ENCODE data around the gene NFATC2IP.
"Not testable (repeated sequence)": the region's sequence is repeated elsewhere in the genome, so short reads cannot be mapped to it uniquely, and the experiment has no call there.

The NFATC2IP gene

DNA sequence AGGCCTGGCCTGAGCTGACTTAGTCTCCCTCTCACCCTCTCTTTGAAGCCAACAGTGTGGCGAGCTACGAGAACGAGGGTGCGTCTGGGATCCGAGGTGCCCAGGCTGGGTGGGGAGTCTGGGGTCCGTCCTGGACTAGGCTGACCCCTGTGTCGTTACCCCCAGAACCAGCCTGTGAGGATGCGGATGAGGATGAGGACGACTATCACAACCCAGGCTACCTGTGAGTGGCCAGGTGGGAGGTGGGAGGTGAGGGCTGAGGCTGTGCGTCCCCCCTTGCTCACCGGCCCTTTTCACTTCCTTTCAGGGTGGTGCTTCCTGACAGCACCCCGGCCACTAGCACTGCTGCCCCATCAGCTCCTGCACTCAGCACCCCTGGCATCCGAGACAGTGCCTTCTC, 35.8 kb downstream of the NFATC2IP start:
- no peaks in the 10 kb centered on the region for H3K27me3 ChIP-seq (ENCODE audit: control insufficient read depth, insufficient read depth, low read length)
- H3K4me3 ChIP-seq (ENCODE audit: low read length) = no peak overlapping the region
- H3K9ac ChIP-seq (ENCODE audit: low read length) = no peak overlapping the region
- no peak overlapping the region for H3K27ac ChIP-seq (ENCODE audit: low read length)
- peaks cover 12% of the 10 kb centered on the region for H3K36me3 ChIP-seq (ENCODE audit: control insufficient read depth, low read depth, low read length)
- no peaks in the 10 kb centered on the region for H3K9me3 ChIP-seq (ENCODE audit: control insufficient read depth, low read depth, low read length)
- H3K4me1 ChIP-seq (ENCODE audit: control insufficient read depth, low read depth, low read length) = no peaks in the 10 kb centered on the region

DNA sequence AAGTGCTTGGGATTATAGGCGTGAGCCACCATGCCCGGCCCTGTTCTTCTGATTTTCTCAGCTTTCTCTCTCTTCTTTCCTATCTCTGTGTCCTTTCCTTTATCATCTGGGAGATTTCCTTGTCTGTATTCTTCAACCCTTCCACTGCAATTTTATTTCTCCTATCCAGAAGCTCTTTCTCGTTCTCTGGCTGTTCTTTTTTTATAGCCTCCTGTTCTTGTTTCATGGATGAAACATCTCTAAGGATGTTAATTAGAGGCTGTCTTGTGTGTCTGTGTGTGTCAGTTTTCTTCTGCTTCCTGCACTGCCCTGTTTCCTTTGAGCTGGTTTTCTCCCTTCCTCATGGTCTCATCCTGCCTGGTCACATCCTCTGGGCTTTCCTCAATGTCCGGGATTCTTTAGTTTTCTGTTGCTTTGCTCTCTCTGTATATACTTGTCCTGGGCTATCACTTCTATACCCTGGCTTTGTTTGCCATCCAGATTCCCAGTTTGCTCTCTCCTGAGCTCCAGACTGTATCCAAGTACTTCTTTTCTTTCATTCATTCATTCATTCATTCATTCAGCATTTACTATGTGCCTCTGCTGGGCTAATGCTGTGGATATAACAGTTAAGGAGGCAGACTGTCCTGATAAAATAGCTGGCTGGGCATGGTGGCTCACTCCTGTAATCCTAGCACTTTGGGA, 36.6 kb downstream of the NFATC2IP start:
- H3K36me3 ChIP-seq (ENCODE audit: control insufficient read depth, low read depth, low read length) = peaks cover 12% of the 10 kb centered on the region
- H3K4me3 ChIP-seq (ENCODE audit: low read length) = no peak overlapping the region
- H3K4me1 ChIP-seq (ENCODE audit: control insufficient read depth, low read depth, low read length) = no peaks in the 10 kb centered on the region
- no peaks in the 10 kb centered on the region for H3K9me3 ChIP-seq (ENCODE audit: control insufficient read depth, low read depth, low read length)
- H3K27ac ChIP-seq (ENCODE audit: low read length) = no peak overlapping the region
- H3K27me3 ChIP-seq (ENCODE audit: control insufficient read depth, insufficient read depth, low read length) = no peaks in the 10 kb centered on the region
- no peak overlapping the region for H3K9ac ChIP-seq (ENCODE audit: low read length)

DNA sequence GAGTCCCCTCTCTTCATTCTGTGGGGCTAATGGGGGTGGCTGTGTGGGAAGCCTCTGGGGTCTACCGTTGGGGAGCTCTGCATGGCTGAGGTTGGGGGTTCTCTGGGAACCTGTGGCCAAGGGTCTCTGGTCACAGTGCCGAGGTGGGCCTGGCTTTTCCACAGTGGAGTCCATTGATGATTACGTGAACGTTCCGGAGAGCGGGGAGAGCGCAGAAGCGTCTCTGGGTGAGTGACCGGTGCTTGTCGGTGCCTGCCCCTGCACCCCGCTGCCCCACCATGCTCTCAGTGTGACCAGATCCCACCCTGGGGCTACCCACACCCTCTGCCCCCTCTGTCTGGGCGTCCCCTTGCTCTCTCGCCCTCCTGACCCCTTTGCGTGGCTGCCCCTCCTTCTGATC, 38.6 kb downstream of the NFATC2IP start:
- no peaks in the 10 kb centered on the region for H3K9me3 ChIP-seq (ENCODE audit: control insufficient read depth, low read depth, low read length)
- H3K4me3 ChIP-seq (ENCODE audit: low read length) = no peak overlapping the region
- no peaks in the 10 kb centered on the region for H3K4me1 ChIP-seq (ENCODE audit: control insufficient read depth, low read depth, low read length)
- no peak overlapping the region for H3K9ac ChIP-seq (ENCODE audit: low read length)
- H3K27me3 ChIP-seq (ENCODE audit: control insufficient read depth, insufficient read depth, low read length) = no peaks in the 10 kb centered on the region
- no peak overlapping the region for H3K27ac ChIP-seq (ENCODE audit: low read length)
- H3K36me3 ChIP-seq (ENCODE audit: control insufficient read depth, low read depth, low read length) = peaks cover 5% of the 10 kb centered on the region

DNA sequence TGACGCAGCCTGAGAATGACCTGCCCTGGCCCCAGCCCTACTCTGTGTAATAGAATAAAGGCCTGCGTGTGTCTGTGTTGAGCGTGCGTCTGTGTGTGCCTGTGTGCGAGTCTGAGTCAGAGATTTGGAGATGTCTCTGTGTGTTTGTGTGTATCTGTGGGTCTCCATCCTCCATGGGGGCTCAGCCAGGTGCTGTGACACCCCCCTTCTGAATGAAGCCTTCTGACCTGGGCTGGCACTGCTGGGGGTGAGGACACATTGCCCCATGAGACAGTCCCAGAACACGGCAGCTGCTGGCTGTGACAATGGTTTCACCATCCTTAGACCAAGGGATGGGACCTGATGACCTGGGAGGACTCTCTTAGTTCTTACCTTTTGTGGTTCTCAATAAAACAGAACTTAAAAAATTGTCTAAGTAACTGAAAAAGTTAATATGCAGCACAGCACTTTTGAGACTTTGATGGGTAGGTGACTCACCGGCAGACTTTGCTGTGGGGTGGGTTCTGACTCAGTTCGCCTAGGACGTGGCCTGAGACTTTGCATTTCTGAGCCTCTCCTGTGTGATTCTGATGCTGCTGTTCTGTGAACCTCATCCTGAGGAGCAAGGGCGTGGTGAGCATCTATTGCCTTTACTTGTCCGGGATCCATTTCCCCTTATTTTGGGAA, 39.8 kb downstream of the NFATC2IP start:
- Histone ChIP-seq H3K4me3 (ENCODE audit: low read length) (no peak overlapping the region), H3K27ac (ENCODE audit: low read length) (no peak overlapping the region), H3K9me3 (ENCODE audit: control insufficient read depth, low read depth, low read length) (no peaks in the 10 kb centered on the region), H3K36me3 (ENCODE audit: control insufficient read depth, low read depth, low read length) (peaks cover 5% of the 10 kb centered on the region), H3K4me1 (ENCODE audit: control insufficient read depth, low read depth, low read length) (no peaks in the 10 kb centered on the region), H3K9ac (ENCODE audit: low read length) (no peak overlapping the region), H3K27me3 (ENCODE audit: control insufficient read depth, insufficient read depth, low read length) (no peaks in the 10 kb centered on the region)

DNA sequence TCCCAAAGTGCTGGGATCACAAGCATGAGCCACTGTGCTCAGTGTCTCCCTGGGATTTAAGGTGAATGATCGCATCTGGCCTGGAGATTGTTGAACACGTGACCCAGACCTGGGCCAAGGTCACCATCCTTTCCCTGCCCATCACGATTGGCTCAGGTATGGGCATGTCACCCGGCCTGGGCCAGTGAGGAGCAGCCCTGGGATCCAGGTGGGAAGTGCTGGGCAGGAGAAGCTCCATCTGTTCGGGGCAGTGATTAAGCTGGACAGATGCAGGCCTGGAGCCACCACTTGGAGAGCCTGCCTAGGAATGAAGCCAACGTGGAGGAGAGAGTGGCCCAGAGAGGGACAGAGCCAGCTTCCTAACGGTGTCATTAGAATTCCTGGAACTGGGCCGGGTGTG, 41.0 kb downstream of the NFATC2IP start:
- H3K4me1 ChIP-seq (ENCODE audit: control insufficient read depth, low read depth, low read length) = no peaks in the 10 kb centered on the region
- no peak overlapping the region for H3K4me3 ChIP-seq (ENCODE audit: low read length)
- no peak overlapping the region for H3K27ac ChIP-seq (ENCODE audit: low read length)
- no peak overlapping the region for H3K9ac ChIP-seq (ENCODE audit: low read length)
- no peaks in the 10 kb centered on the region for H3K9me3 ChIP-seq (ENCODE audit: control insufficient read depth, low read depth, low read length)
- no peaks in the 10 kb centered on the region for H3K27me3 ChIP-seq (ENCODE audit: control insufficient read depth, insufficient read depth, low read length)
- H3K36me3 ChIP-seq (ENCODE audit: control insufficient read depth, low read depth, low read length) = peaks cover 5% of the 10 kb centered on the region

DNA sequence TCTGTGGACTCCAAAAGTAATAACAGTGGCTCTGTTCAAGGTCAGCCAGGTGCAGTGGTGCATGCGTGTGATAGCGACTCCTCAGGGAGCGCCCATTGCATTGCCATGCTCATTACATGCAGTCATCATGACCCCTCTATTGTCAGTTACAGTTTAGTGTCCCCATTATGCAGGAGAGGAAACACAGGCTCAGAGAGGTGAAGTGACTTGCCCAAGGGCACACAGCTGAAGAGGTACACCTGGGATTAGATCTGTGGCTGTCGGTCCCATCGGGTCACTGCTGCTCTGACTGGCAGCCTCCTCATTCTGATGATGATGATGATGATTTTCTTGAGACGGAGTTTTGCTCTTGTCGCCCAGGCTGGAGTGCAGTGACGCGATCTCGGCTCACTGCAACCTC, 41.8 kb downstream of the NFATC2IP start:
- Histone ChIP-seq H3K36me3 (ENCODE audit: control insufficient read depth, low read depth, low read length) (no peaks in the 10 kb centered on the region), H3K9ac (ENCODE audit: low read length) (no peak overlapping the region), H3K27me3 (ENCODE audit: control insufficient read depth, insufficient read depth, low read length) (no peaks in the 10 kb centered on the region), H3K9me3 (ENCODE audit: control insufficient read depth, low read depth, low read length) (no peaks in the 10 kb centered on the region), H3K27ac (ENCODE audit: low read length) (no peak overlapping the region), H3K4me3 (ENCODE audit: low read length) (no peak overlapping the region), H3K4me1 (ENCODE audit: control insufficient read depth, low read depth, low read length) (no peaks in the 10 kb centered on the region)

DNA sequence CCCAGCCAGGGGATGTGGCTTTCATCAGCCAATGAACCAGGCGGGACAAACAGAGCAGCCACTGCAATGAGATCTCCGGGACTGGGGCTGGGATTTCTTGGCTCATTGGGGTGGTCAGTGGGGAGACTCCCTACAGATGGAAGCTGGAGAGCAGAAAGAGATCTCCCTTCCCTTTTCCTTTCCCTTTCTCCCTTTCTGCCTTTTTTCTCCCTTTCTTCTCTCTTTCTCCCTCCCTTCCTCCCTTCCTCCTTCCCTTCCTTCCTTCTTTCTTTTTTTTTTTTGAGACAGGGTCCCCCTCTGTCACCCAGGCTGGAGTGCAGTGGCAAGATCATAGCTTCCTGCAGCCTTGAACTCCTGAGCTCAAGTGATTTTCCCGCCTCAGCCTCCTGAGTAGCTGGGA, 48.1 kb downstream of the NFATC2IP start:
- H3K4me1 ChIP-seq (ENCODE audit: control insufficient read depth, low read depth, low read length) = no peaks in the 10 kb centered on the region

DNA sequence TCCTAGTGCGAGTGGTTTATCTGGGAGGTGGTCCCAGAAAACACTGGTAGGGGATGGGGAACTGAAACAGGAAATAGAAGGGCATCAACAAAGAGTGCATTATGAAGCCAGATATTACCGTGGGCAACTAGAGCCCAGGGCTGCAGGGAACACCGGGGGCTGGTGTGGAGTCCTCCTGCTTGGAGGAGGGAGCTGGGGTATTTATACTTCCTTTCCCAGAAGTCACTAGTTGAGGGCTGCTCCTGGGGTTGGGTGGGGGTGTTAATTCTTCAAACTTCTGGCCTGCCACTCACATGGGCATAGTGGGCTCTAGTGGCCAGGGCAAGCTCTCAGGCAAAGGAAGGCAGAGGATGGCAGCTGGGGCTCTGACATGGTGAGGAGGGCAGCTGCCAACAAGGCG, 48.8 kb downstream of the NFATC2IP start:
- Histone ChIP-seq H3K27ac (ENCODE audit: low read length) (no peak overlapping the region), H3K36me3 (ENCODE audit: control insufficient read depth, low read depth, low read length) (no peaks in the 10 kb centered on the region), H3K9me3 (ENCODE audit: control insufficient read depth, low read depth, low read length) (no peaks in the 10 kb centered on the region), H3K4me1 (ENCODE audit: control insufficient read depth, low read depth, low read length) (no peaks in the 10 kb centered on the region), H3K9ac (ENCODE audit: low read length) (no peak overlapping the region), H3K27me3 (ENCODE audit: control insufficient read depth, insufficient read depth, low read length) (no peaks in the 10 kb centered on the region), H3K4me3 (ENCODE audit: low read length) (no peak overlapping the region)

More for the DNA sequence above, 48.1 kb downstream of the NFATC2IP start:
- Histone ChIP-seq H3K27ac (ENCODE audit: low read length) (no peak overlapping the region), H3K36me3 (ENCODE audit: control insufficient read depth, low read depth, low read length) (no peaks in the 10 kb centered on the region), H3K9ac (ENCODE audit: low read length) (no peak overlapping the region), H3K9me3 (ENCODE audit: control insufficient read depth, low read depth, low read length) (no peaks in the 10 kb centered on the region), H3K27me3 (ENCODE audit: control insufficient read depth, insufficient read depth, low read length) (no peaks in the 10 kb centered on the region), H3K4me3 (ENCODE audit: low read length) (no peak overlapping the region)

DNA sequence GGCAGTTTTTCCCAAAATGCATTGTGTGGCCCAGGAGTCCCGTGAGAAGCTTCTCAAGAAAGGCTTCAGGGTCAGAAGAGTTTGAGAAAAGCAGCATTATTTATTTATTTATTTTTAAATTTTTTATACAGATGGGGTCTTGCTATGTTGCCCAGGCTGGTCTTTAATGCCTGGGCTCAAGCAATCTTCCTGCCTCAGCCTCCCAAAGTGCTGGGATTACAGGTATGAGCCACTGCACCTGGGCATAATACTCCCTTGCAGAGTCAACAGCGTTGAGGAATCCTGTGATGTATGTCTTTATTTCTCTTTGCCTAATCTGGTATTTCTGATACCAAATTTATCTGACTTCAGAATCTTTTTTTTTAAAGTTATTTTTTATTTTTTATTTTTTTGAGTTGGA, 49.3 kb downstream of the NFATC2IP start:
- H3K27ac ChIP-seq (ENCODE audit: low read length) = no peak overlapping the region
- H3K27me3 ChIP-seq (ENCODE audit: control insufficient read depth, insufficient read depth, low read length) = no peaks in the 10 kb centered on the region
- no peaks in the 10 kb centered on the region for H3K9me3 ChIP-seq (ENCODE audit: control insufficient read depth, low read depth, low read length)
- H3K36me3 ChIP-seq (ENCODE audit: control insufficient read depth, low read depth, low read length) = no peaks in the 10 kb centered on the region
- no peaks in the 10 kb centered on the region for H3K4me1 ChIP-seq (ENCODE audit: control insufficient read depth, low read depth, low read length)
- H3K4me3 ChIP-seq (ENCODE audit: low read length) = no peak overlapping the region
- no peak overlapping the region for H3K9ac ChIP-seq (ENCODE audit: low read length)

DNA sequence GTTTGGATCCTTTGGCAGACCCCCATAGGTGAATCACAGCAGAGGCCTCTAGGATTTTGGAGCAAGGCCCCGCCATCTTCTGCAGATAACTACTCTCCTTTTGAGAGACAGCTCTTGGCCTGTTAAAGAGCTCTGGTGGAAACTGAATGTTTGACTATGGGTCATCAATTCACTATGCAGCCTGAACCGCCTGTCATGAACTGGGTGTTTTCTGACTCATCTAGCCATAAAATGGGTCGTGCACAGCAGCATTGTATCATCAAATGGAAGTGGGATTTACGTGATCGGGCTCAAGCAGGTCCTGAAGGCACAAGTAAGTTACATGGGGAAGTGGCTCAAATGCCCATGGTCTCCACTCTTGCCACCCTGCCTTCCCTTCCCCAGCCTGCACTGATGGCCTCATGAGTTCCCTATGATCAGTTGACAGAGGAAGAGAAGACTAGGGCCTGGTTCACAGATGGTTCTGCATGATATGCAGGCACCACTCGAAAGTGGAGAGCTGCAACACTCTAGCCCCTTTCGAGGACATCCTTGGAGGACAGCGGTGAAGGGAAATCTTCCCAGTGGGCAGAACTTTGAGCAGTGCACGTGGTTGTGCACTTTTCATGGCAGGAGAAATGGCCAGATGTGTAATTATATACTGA, 53.9 kb downstream of the NFATC2IP start:
- not testable (repeated sequence) for H3K27ac ChIP-seq (ENCODE audit: low read length); H3K9me3 ChIP-seq (ENCODE audit: control insufficient read depth, low read depth, low read length); H3K4me1 ChIP-seq (ENCODE audit: control insufficient read depth, low read depth, low read length); H3K36me3 ChIP-seq (ENCODE audit: control insufficient read depth, low read depth, low read length); H3K9ac ChIP-seq (ENCODE audit: low read length); H3K27me3 ChIP-seq (ENCODE audit: control insufficient read depth, insufficient read depth, low read length); H3K4me3 ChIP-seq (ENCODE audit: low read length)

DNA sequence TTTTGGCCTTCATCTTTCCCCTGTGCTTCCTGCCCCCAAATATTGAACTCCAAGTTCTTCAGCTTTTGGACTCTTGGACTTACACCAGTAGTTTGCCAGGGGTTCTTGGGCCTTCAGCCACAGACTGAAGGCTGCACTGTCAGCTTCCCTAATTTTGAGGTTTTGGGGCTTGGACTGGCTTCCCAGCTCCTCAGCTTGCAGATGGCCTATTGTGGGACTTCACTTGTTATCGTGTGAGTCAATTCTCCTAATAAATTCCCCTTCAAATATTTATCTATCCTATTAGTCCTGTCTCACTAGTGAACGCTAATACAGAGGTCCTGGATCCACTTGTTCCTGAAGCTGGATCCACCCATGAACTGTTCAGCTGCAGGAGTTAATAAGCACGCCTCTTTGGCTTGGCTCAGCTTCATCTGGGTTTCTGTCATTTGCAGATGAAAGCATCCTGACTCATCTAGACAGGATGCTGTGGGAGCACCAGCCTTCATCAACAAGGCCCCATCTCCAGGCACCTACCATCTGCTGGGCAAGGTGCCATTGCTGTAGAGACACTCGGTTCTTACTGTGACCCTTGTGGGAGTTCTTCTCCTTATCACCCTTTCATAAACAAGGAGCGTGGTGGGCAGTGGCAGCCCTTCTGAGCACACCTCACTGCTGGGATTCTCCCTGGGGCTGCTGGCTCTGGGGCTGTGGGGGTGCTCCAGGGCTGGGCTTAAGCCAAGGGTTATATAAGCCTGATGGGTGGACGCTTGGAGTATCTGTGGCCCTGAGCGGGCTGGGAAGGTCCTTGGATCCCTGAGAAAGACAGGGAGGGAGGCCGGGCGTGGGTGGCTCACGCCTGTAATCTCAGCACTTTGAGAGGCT, 57.2 kb downstream of the NFATC2IP start:
- no peak overlapping the region for H3K9ac ChIP-seq (ENCODE audit: low read length)
- H3K4me3 ChIP-seq (ENCODE audit: low read length) = no peak overlapping the region
- no peaks in the 10 kb centered on the region for H3K36me3 ChIP-seq (ENCODE audit: control insufficient read depth, low read depth, low read length)
- H3K9me3 ChIP-seq (ENCODE audit: control insufficient read depth, low read depth, low read length) = no peaks in the 10 kb centered on the region
- H3K27me3 ChIP-seq (ENCODE audit: control insufficient read depth, insufficient read depth, low read length) = no peaks in the 10 kb centered on the region
- H3K4me1 ChIP-seq (ENCODE audit: control insufficient read depth, low read depth, low read length) = no peaks in the 10 kb centered on the region
- H3K27ac ChIP-seq (ENCODE audit: low read length) = no peak overlapping the region

Data from iPS-18a (cell line).